GM18526 (cell line): Measurements from ENCODE around the gene SECISBP2.

Source experiments
- POLR2A ChIP-seq: IDR thresholded peaks from 3 replicates; pipeline ENCODE4 v1.6.1; 2011; ENCODE audit not compliant: insufficient read length; ENCODE audit errors: extremely low read depth

Gene SECISBP2

DNA sequence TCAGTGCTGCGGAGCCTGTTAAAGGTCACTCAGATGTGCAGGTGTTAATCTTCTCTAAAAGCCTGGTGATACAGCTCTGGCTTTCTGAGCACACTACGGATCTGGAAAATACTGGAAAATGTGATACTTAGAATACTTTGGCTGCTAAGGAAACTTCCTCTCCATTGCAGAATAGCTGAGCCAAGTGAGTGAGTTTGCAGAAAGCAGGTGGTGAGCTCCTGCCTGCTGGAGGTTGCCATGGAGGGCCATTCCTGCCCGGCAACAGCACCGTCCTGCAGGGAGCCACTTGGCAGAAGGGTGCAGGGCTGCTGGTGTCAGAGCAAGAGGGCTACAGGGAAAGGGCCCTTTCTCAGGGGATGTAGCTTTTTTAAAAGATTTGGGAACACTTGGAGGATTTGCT is 40.7 kb downstream of the SECISBP2 start:
- no peak for TF ChIP-seq POLR2A

DNA sequence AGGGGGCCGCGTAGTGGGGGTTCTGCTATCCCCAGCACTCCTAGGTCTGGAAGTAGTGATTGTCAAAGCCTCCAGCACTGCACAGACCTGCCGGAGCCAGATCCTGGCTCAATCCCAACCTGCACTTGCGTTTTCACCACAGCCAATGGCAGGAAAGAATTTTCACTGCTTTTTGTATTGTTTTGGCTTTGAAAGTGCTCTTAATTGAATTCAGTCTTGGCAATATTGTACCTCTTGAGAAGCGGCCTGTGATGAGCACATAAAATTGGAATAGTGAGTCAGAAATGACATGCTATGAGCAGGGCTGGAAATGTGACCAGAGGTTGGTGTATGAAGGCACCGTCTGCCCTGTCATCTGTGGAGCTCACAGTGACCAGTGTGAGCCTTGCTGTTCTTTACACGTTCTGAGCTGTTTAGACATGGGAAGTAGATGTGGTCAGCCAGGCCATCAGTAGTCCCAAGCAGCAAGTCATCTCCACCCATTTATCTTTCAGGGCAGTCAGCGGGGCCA is 41.5 kb downstream of the SECISBP2 start:
- no peak for TF ChIP-seq POLR2A

DNA sequence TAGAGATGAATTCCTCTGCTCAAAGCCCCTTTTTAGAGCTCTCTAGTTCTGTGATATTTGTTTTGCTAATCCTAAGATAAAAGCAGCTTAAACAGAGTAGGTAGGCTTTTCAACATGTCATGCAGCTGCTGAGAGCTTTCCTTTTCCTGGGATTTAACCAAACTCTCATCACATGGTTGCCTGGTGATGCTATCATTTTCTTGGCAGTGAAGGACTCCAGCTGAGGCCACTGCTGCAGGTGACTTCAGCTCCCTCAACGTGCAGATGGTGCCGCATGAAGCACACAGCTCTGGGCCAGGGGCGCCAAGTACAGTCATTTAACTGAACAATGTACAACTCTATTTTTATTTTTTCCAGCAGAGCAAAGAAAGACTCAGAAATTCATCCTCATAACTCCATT is 42.2 kb downstream of the SECISBP2 start:
- TF ChIP-seq POLR2A: no peak

DNA sequence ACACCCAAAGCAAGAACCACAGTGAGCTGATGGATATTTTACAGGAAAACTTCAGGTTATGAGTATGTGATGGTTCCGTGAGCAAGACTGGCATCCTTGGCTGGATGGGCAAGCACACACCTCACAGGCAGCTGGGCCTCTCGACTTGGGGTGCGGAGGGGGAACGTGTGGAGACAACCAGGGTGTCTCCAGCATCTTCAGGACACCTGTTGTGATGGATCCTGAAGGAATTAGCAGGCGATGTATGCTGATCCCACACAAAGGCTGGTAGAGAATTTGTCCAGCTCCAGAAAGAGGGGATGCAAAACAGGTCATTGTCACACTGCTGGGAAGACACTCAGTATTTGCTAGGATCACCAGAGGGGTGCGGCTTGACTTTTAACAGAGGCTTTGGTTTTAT is 42.7 kb downstream of the SECISBP2 start:
- no peak for TF ChIP-seq POLR2A

DNA sequence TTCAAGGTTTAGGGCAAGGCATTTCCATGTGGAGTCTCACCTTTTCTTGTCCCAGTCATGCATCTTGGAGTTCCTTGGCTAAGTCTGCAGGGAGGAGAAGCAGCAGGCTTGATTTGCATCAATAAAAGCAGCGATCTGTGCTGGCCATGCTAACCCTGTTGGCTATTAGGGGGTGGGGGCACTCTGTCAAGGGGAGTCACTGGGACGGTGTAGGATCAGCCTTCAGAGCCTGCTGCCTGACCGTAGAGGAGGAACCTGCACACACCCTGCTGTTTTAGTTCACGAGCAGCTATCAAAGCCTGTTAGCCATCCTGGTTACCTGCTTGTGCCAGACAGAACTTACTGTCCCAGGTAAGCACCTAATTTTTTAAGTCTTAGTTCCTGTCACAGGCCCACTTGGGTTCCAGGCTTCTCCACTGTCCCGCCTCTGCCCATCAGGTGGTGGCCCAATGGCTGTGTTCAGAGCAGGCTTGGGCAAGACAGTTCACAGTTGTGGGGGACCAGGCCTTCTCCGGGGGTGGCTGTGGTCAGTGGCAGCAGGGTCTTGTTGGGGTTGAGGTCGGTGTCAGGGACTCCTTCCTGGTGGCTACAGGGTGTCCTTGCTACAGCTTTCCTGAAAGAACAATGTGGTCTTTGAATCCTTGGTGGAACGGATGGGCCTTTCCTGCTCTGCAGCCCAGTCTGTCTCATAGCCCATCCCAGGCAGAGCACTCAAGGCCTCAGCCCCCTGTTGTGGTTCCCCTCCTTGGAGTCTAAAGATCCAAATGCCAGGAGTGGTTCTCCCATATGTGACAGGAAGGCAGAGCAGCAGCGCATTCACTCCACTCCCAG is 43.7 kb downstream of the SECISBP2 start:
- no peak for TF ChIP-seq POLR2A

DNA sequence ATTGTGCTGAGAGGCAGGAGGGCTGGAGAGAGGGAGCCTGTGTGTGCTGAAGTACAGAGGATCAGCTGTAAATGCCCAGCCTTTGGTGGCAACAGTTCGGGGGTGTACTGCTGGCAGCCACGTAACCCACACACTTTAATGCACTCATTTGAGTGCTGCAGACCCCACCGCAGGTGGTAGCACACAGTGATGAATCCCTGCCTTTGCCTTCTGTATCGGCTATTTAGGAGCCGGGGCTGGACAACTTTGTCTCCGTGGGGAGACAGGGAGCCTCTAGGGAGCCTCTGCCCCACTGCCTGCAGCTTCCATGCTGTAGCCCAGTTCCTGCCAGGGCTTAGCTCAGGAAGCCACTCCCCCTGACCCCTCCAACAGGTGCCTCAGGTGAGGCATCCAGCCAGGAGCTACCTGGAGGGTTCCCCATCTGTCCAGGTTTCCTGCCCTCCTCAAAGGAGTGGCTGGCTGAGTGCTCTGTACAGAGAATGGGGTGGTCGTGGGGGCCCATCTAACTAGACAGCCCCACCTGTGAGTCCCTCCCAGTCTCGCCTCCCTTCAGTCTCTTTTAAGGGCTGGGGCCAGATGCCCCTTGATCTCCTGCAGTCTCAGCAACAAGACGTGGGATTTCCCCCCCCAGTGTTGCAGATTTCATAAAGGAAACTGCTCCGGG is 44.5 kb downstream of the SECISBP2 start:
- no peak for TF ChIP-seq POLR2A

DNA sequence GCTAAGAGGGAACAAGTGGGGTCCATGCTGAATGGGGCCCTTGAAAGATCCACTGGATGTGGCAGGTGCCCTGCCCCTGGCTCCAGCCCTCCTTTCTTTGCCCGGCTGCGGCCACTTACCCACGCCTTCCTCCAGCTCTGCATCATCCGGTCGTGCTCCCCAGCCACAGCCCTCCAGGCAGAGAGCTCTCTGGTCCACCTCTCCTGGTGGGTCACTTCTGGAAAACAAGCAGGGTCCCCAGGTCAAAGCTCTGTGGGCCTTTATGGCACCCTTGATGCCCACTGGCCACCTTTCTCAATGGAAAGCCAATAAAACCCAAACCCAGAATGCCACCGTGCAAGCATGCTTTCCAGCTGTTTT is 45.0 kb downstream of the SECISBP2 start:
- TF ChIP-seq POLR2A: no peak

DNA sequence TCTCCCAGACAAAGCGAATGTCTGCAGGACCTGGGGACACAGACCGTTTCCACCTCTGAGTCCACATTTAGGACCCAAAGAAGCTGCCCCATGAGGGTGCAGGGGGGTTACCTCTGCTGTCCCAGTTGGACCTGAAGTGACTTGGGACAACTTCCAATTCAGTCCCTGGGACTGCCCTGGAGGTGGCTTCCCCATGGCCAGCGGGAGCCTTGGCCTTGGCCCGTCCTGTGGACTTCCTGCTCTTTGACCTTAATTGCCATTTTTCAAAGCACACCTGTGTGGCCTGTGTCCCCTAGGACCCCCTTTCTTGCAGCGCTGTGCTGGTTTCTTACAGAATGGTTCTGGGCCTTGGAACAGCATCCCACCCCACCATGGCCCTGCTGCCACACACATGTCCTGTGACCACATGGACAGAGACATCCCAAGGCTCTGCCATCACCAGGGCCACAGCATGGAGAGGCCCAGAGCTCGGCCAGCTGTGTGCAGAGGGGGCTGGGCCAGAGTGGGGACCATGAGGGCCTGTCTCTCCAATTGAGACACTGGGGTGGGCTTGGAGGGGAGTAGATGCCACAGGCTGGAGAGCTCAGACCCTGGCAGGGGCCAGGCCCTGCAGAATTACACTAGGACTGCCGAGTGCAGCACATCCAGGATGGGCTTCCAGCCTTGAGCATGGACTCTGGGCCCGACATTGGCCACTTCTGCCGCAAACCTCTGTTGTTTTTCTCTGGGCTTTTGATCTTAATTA is 45.8 kb downstream of the SECISBP2 start:
- TF ChIP-seq POLR2A: no peak

DNA sequence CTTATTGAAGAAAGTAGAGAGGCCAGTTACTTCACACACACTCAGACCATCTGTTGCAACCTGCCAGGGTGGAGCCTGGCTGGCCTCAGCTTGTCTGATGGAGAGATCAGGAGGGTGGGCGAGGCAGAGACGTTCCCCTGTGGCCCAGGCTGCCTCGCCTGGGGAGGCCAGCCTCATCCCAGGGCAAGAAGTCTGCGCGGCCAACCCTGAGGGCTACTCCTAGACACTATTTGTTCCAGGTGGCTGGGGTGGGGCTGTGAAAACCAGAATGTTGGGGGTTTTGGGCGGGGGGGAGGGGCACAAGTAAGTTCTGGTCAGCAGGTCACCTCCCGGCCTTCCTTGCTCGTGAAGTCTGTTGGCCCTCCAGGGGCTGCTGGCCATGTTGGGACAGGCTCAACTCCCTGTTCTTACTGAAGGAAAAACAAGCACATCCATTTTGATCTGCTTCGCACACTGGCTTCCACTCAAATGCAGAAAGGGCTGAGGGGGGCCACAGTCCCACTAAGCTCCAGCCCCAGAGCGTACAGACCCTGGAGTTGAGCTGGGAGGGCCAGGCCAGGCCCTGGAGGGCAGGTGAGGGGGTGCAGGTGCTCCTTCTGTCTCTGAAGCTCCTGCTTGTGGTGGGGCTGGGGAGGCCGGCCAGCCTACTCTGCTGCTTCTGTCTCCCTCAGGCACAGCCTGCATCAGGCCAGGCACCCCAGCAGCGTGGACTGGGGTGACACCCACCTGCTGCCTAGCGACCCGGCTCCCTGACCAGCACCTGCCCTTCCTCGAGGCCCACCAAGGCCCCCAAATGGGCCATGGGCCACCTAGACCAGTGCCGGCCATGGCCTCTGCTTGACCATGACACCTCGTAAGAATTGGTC is 46.6 kb downstream of the SECISBP2 start:
- no peak for TF ChIP-seq POLR2A

DNA sequence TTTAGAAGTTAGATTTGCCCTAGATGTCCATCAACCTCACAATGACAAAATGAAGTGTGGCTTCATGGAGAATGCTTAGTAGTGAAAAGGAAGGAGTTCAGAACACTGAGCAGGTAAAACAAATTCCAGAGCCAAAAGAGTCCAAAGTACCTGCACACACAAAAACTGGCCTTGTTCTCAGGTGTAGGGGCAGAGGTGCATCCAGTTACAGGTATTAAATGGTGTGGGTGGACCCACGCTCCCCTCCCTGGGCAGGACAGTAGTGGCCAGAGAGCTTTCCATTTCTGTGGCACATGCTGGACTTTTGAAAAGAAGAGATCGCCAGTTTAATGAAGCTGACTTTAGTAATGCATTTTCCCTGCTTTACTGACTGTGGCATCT is 47.2 kb downstream of the SECISBP2 start:
- no peak for TF ChIP-seq POLR2A

DNA sequence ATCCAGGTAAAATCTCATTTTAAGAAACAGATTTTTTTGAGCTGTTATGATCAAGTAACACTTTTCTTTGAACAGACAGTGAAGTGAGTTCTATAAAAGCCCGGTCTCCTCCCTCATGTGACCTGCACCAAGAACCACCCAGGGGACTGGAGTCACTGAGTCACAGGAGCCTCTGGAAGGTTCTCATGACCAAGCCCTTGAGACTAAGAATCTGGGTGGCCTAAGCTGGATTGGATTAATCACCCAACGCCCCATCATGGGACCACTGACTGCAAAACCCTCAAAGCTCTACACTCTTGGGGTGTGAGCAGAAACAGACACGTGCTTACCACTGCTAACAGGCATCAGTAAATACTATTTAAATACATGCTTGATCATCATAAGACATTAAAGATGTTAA is 48.4 kb downstream of the SECISBP2 start:
- no peak for TF ChIP-seq POLR2A

DNA sequence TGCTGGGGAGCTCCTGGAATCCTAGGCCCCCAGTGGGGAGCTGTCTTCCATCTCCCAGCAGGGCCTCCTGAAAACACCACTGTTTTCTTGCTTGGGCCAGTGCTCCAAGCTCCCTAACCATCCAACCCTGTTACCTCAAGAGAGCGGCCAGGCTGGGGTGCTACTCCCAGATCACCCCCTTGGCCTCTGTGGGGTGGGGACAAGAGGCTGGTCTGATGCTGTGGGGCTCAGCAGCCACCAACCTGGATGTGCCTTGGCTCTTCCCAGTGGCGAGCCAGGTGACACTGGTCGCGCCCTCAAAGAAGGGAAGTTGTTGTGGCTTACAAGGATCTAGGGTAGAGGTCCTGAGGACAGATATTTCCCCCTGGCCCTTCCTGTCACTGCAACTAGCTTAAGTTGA is 49.0 kb downstream of the SECISBP2 start:
- no peak for TF ChIP-seq POLR2A

DNA sequence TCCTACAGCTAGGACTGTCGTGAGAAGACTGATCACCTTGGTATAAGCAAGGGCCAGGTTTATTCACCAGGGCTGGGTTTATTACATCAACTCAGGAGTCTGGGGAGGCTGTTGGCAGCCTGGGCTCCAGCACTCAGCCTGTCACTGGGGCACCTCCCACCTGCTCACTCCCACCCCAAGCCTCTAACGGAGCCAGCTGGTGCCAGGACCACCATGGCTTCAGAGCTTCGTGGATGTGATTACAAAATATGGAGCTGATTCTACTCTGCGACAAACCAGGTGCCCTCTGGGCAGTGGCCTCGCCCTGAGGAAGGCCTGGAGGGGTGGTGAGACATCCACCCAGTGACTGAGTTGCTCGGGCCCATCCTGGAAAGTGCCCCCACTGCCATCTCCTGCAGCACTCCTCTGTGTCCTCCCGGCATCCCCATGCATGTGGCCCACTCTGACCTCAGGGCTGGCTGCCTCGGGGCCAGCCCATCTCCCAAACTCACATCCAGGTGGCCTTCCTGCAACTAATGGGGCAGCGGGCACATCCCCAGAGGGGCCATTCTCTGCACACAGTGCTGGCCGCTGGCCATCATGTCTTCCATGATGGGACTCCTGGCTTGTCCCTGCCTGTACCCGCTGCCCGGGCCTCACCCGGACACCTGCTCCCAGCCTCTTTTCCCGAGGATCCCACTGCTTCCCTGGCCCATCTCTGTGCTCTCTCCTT is 49.6 kb downstream of the SECISBP2 start:
- TF ChIP-seq POLR2A: no peak

DNA sequence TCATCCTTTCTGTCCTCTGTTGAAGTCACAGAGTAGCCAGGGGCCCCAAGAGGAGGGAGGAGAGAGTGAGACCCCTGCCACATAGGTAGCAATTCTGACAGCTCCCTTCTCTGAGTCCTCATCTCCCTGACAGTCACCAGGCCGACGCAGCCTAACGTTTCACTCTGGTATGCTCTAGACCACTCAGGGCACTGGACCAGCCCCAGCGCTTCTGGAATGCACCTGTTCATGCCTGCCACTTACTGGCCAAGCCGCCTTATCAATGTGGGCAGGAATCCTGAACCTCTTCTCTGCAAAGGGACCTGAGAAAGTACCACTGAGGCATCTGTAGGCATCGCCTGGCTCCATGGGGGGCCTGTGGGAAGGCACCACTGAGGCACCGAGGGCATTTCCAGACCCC is 50.2 kb downstream of the SECISBP2 start:
- TF ChIP-seq POLR2A: no peak

DNA sequence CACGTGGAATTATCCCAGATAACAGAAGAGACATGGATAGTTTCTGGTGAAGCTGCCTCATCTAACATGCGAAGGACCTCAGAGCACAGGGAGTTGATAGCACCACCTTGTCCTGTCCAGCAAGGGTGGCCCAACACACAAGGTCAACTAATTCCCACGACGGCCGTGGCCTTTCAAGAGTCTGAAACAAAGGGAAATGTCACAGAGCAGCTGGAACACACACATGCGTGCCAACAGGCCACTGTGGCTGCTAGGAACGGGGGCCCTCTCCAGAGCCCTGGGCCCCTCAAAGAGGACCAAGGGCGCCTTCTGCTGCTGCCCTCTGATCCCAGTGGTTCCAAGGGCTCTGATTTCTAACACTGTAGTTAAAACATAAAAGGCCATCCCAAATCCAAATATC is 50.7 kb downstream of the SECISBP2 start:
- TF ChIP-seq POLR2A: no peak

DNA sequence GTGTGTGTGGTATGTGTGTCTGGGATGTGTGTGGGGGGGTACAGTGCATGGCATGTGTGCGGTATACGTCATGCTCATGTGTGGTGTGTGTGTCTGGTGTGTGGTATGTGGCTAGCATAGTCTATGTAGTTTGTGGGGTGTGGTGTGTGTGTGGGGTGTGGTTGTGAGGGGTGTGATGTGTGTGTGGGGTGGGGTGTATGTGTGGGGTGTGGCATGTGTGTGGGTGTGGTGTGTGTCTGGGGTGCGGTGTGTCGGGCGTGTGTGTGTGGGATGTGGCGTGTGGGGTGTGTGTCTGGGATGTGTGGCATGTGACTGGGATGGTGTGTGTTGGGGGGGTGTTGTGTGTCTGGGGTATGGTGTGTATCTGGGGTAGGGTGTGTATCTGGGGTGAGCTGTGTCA is 52.3 kb downstream of the SECISBP2 start:
- TF ChIP-seq POLR2A: no peak
